B cell (primary cell): Measurements from ENCODE around the gene FAM219A.

Source experiments
- EZH2 ChIP-seq: IDR thresholded peaks from 2 replicates; pipeline ENCODE4 v1.6.1; 2012; ENCODE audit warnings: borderline replicate concordance, low read depth, mild to moderate bottlenecking, moderate library complexity, low read length; ENCODE audit not compliant: insufficient read depth, poor library complexity, severe bottlenecking
- TF ChIP-seq, protein P1 (sequence below): fragments of 200-600 bp; IDR thresholded peaks from one replicate; pipeline ENCODE4 v1.8.0; 2022; ENCODE audit warnings: antibody characterized with exemption, mild to moderate bottlenecking

DNA sequence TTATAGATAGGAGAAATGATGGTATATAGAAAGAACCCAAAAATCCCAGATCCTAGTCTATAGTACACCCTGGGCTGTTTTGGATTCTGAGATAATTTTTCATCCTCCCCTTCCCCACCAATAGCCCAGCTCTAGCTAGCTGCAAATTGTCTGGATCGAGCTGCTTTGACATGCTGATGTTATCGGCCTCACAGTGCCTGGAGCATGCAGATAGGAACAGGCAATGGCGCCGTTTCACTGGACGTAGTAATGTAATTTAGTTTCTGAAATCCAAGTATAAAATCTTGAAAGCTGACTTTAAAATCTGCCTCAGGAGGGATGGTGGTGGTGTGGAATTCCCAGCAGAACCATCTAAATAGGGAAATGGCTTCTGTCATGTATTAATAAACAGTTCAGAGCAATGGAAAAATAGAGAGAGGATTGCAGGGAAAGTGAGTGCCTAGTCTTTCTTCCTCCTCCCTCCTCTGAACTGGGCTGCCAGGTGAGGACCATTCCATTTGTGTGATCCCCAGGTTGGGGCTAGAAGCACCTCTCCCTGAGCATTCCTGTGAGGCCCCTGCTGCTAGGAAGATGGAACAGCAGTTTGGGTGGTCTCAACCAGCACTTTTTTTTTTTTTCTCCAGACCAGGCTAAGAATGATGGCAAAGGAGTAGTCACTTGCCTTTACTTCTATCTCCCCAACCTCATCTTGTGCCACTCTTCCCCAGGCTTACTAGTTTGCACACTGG lies 31.9 kb downstream of the FAM219A start:
- TF ChIP-seq, protein P1, sequence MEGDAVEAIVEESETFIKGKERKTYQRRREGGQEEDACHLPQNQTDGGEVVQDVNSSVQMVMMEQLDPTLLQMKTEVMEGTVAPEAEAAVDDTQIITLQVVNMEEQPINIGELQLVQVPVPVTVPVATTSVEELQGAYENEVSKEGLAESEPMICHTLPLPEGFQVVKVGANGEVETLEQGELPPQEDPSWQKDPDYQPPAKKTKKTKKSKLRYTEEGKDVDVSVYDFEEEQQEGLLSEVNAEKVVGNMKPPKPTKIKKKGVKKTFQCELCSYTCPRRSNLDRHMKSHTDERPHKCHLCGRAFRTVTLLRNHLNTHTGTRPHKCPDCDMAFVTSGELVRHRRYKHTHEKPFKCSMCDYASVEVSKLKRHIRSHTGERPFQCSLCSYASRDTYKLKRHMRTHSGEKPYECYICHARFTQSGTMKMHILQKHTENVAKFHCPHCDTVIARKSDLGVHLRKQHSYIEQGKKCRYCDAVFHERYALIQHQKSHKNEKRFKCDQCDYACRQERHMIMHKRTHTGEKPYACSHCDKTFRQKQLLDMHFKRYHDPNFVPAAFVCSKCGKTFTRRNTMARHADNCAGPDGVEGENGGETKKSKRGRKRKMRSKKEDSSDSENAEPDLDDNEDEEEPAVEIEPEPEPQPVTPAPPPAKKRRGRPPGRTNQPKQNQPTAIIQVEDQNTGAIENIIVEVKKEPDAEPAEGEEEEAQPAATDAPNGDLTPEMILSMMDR: no peak
- no peak for TF ChIP-seq EZH2
